ACC112 (cell line): ENCODE results near the gene TGFBR3L.
A peak's percentile ranks its signal among the peaks of the same experiment; 100 is the strongest.
"Not testable (repeated sequence)": the region's sequence is repeated elsewhere in the genome, so short reads cannot be mapped to it uniquely, and the experiment has no call there.

Experiments used
- H2AFZ ChIP-seq: fragments of 200-600 bp; sonication (generic); one replicate; pipeline ENCODE4 v1.6.0; 2017; ENCODE audit warnings: antibody characterized with exemption, low read length; ENCODE audit not compliant: unreplicated experiment
- H3K27ac ChIP-seq: fragments of 200-600 bp; sonication (generic); 2 replicates; pipeline ENCODE4 v1.5.1; 2014; ENCODE audit warnings: low read depth, mild to moderate bottlenecking, antibody characterized with exemption, low read length, moderate library complexity
- H3K27me3 ChIP-seq: fragments of 200-600 bp; sonication (generic); 2 replicates; pipeline ENCODE4 v1.6.1; 2014; ENCODE audit warnings: mild to moderate bottlenecking, antibody characterized with exemption, low read length, moderate library complexity, mixed read lengths; ENCODE audit not compliant: insufficient read depth
- H3K36me3 ChIP-seq: fragments of 200-600 bp; sonication (generic); 2 replicates; pipeline ENCODE4 v1.6.1; 2016; ENCODE audit warnings: mild to moderate bottlenecking, antibody characterized with exemption, low read length, moderate library complexity, mixed read lengths; ENCODE audit not compliant: insufficient read depth
- H3K4me1 ChIP-seq: fragments of 200-600 bp; sonication (generic); one replicate; pipeline ENCODE4 v1.6.1; 2016; ENCODE audit warnings: low read length, mixed read lengths; ENCODE audit not compliant: insufficient read depth, unreplicated experiment, control insufficient read depth
- H3K4me3 ChIP-seq: fragments of 200-600 bp; sonication (generic); 2 replicates; pipeline ENCODE4 v1.5.1; 2014; ENCODE audit warnings: mild to moderate bottlenecking, low read depth, low read length
- H3K79me2 ChIP-seq: fragments of 200-600 bp; sonication (generic); one replicate; pipeline ENCODE4 v1.6.0; 2016; ENCODE audit warnings: low read length; ENCODE audit not compliant: control insufficient read depth, unreplicated experiment, insufficient read depth

Gene TGFBR3L

DNA sequence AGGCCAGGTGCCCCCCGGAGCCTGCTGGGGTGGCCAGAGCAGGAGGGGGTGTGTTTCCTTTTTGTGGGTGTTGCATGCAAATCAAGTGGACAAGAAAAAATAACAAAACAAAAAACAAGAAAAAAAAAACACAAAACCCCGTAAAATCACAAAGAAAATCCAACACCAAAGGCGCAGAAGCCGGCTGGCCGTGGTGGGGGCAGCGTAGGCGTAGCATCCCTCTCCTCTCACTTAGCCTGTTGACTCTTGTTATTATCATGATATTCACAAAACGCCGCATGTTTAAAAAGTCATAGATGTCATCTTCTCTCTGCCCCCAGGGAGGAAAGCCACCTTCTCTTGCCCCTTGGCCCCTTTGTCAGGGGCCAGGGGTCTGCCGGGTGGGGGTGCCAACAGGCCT is 978 bp upstream of the TGFBR3L start:
- Histone ChIP-seq H3K27me3 (no peaks in the 10 kb centered on the region), H3K27ac (no peak overlapping the region), H3K4me1 (no peaks in the 10 kb centered on the region), H2AFZ (no peak overlapping the region), H3K4me3 (no peak overlapping the region), H3K36me3 (no peaks in the 10 kb centered on the region), H3K79me2 (no peaks in the 10 kb centered on the region)

DNA sequence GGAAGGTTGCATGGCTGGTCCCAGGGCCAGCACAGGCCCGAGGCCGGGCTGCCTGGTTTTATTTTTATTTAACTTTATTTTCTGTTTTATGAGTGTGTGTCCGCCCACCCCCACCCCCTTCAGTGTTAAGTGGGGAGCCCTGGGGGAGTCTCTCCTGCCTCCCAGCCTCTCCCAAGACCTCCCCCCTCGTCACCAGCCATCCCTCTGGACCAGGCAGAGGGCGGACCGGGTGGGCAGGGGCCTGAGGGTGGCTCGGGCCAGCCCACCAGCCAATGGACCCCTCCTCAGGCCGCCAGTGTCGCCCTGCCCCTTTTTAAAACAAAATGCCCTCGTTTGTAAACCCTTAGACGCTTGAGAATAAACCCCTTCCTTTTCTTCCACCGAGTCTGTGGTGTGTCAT is 531 bp upstream of the TGFBR3L start:
- Histone ChIP-seq H3K27me3 (no peaks in the 10 kb centered on the region), H2AFZ (no peak overlapping the region), H3K36me3 (no peaks in the 10 kb centered on the region), H3K4me1 (no peaks in the 10 kb centered on the region), H3K79me2 (no peaks in the 10 kb centered on the region), H3K4me3 (no peak overlapping the region), H3K27ac (no peak overlapping the region)

DNA sequence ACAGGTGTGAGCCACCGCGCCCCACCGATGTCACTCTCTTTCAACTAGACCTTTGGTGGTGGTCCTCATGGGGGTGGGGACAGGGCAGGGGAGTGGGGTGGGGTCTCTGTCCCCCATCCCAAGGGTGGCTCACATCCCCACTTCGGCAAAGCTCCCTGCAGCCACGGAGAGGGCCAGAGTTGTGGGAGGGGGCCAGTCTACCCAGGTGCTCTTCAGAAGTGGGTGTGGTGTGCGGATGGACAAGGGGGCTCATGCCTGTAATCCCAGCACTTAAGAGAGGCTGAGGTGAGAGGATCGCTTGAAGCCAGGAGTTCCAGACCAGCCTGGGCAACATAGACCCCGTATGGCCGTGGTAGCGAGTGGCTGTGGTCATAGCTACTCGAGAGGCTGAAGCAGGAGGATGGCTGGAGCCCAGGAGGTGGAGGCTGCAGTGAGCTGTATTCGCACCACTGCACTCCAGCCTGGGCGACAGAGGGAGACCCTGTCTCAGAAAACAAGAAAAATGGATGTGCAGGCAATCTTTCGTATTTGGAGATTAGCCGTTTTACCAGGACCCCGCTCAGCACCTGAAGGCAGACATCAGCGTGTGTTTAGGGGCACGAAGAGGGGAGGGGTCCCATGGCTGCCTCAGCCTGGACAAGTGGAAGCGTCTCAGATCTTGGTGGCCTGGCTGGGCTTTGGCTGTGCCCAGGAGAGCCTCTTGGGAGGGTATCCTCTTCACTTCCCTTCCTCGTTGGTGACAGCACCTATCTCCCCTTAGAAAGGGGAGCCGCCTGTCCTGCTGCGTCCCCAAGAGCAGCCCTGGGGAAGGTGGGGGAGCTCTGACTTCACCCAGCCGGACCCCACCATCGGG is 846 bp downstream of the TGFBR3L start:
- Histone ChIP-seq H3K27me3 (no peaks in the 10 kb centered on the region), H3K79me2 (no peaks in the 10 kb centered on the region), H3K36me3 (no peaks in the 10 kb centered on the region), H3K4me3 (peak overlapping the region; percentile 80), H3K27ac (no peak overlapping the region), H2AFZ (no peak overlapping the region), H3K4me1 (peaks cover 4% of the 10 kb centered on the region)

DNA sequence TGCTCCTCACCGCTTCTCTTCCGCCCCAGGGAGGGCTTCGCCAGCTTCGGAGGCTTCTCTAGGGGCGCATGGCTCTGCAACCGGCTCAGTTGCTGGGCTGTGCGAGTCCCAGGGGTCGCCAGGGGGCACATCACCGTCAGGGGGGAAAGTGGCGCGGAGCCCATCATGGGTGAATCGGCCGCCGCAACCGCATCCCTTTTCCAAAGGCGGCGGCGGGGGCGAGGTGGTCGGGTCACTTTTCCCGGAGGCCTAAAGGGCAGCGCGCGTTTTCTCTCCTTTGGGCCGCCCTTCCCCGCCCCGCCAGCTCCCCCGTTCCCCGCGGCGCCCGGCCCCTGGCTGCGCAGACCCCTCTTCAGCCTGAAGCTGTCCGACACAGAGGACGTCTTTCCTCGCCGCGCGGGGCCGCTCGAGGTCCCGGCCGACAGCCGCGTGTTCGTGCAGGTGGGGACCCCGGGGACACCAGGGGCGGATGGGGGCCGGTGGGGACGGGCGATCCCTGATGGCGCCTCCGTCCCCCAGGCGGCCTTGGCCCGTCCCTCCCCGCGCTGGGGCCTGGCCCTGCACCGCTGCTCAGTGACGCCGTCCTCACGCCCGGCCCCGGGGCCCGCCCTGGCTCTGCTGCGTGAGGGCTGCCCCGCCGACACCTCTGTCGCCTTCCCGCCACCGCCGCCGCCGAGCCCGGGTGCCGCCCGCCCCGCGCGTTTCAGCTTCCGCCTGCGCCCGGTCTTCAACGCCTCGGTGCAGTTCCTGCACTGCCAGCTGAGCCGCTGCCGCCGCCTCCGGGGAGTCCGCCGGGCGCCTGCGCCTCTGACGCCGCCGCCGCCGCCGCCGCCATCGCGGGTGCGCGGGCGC is 1.7 kb downstream of the TGFBR3L start:
- no peaks in the 10 kb centered on the region for H3K36me3 ChIP-seq
- H3K27ac ChIP-seq, result no peak overlapping the region
- H3K4me1 ChIP-seq, result peaks cover 4% of the 10 kb centered on the region
- no peak overlapping the region for H2AFZ ChIP-seq
- no peaks in the 10 kb centered on the region for H3K27me3 ChIP-seq
- peaks cover under 1% of the 10 kb centered on the region for H3K79me2 ChIP-seq
- H3K4me3 ChIP-seq, result peak overlapping the region; percentile 80

DNA sequence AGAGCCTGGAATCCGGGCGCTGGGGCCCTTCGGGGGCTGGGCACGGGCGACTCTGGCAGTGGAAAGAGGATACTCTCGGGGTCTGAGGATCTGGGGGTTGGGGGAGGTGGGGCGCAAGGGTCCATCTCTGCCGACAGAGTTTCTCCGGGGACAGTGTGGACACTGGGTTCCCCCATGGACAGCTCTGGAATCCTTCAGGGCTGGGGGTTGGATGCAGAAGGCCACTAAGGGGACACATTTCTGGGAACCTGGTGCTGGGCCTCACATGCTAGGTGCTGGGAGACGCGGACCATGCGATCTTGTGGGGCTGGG is 2.3 kb downstream of the TGFBR3L start:
- Histone ChIP-seq H2AFZ (no peak overlapping the region), H3K27ac (no peak overlapping the region)

DNA sequence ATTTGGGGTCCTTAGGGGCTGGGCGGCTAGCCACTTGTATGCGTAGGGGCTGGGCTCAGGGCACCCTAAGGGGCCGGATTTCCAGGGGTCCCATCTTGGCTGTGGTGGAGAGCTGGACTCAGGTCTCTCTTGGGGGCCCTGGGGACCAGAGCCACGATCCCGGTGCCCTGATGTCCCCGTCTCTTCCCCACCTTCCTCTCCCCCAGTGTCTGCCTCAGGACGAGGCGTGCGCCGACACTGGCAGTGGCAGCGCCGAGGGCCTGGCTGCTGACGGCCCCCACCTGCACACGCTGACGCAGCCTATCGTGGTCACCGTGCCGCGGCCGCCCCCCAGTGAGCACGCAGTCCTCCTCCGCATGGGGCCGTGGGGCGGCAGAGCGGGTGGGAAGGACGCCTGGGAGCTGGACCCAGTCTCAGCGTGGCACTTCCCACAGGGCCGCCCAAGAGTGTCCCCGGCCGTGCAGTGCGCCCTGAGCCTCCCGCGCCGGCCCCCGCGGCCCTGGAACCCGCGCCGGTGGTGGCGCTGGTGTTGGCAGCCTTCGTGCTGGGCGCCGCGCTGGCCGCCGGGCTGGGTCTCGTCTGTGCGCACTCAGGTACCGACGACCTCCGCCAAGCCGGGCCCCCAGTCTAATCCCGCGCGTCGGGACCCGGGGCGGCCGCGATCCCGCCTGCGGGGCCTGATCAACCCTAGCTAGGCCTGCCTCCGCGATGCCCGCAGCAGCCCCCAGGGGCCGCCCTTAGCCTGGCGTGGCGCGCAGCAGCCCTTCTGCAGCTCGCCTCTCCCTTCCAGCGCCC is 2.8 kb downstream of the TGFBR3L start:
- Histone ChIP-seq H3K27me3 (no peaks in the 10 kb centered on the region), H3K4me1 (peaks cover 14% of the 10 kb centered on the region), H3K79me2 (peaks cover 6% of the 10 kb centered on the region), H3K36me3 (no peaks in the 10 kb centered on the region), H3K4me3 (peak overlapping the region; percentile 80), H3K27ac (no peak overlapping the region), H2AFZ (no peak overlapping the region)

More for the DNA sequence above, 2.3 kb downstream of the TGFBR3L start:
- Histone ChIP-seq H3K4me3 (peak overlapping the region; percentile 80), H3K27me3 (no peaks in the 10 kb centered on the region), H3K4me1 (peaks cover 10% of the 10 kb centered on the region), H3K79me2 (peaks cover 6% of the 10 kb centered on the region), H3K36me3 (no peaks in the 10 kb centered on the region)

DNA sequence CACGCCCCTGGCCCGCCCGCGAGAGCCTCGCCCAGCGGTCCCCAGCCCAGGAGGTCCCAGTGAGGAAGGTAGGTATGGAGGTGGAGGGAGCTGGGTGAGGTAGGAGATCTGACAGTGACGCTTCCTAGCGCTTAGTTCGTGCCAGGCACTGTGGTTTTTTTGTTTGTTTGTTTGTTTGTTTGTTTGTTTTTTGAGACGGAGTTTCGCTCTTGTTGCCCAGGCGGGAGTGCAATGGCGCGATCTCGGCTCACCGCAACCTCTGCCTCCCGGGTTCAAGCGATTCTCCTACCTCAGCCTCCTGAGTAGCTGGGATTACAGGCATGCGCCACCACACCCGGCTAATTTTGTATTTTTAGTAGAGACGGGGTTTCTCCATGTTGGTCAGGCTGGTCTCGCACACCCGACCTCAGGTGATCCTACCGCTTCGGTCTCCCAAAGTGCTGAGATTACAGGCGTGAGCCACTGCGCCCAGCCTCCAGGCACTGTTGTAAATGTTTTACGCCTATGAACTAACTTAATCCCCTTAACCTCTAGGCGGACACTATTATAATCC is 3.5 kb downstream of the TGFBR3L start:
- H3K79me2 ChIP-seq, H3K36me3 ChIP-seq, H2AFZ ChIP-seq, H3K27me3 ChIP-seq, H3K27ac ChIP-seq: not testable (repeated sequence)
- Histone ChIP-seq H3K4me1 (peaks cover 14% of the 10 kb centered on the region), H3K4me3 (peak overlapping the region; percentile 80)

DNA sequence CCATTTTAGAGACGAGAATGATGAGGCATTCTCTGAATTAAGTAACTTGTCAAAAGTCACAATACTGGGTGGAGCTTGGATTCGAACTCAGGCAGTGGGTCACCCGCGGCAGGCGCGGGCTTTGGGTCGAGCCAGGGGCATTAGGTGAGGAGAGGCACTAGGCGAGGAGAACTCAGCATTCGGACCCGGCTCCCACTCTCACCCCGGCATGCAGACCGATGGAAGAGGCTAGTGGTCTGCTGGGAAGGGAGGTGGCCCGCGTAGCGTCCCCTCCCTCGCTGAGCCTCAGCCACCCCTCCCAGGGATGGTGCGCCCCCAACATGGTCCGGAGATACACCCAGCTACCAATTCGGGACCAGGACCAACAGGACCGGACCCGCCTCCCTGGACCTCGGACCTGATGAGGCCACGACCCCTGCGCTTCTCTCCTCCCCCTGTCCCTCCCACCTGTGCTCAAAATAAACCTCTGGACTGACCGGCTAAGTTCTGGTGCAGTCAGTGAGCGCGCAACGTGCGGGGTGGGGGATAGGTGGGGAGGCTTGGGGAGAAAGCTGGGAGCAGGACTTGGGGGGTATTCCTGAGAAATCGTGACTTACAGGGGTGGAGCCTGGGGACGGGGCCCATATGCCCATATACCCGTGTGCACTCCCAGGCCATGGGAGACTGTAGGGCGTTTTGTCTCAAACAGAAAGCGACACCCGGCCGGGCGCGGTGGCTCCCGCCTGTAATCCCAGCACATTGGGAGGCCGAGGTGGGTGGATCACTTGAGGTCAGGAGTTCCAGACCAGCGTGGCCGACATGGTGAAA is 4.2 kb downstream of the TGFBR3L start:
- no peak overlapping the region for H3K27ac ChIP-seq
- H3K79me2 ChIP-seq, result peaks cover 9% of the 10 kb centered on the region
- H3K27me3 ChIP-seq, result no peaks in the 10 kb centered on the region
- H2AFZ ChIP-seq, result no peak overlapping the region
- H3K36me3 ChIP-seq, result no peaks in the 10 kb centered on the region
- H3K4me3 ChIP-seq, result no peak overlapping the region; the same call in 1 of the 2 replicates
- peaks cover 14% of the 10 kb centered on the region for H3K4me1 ChIP-seq

DNA sequence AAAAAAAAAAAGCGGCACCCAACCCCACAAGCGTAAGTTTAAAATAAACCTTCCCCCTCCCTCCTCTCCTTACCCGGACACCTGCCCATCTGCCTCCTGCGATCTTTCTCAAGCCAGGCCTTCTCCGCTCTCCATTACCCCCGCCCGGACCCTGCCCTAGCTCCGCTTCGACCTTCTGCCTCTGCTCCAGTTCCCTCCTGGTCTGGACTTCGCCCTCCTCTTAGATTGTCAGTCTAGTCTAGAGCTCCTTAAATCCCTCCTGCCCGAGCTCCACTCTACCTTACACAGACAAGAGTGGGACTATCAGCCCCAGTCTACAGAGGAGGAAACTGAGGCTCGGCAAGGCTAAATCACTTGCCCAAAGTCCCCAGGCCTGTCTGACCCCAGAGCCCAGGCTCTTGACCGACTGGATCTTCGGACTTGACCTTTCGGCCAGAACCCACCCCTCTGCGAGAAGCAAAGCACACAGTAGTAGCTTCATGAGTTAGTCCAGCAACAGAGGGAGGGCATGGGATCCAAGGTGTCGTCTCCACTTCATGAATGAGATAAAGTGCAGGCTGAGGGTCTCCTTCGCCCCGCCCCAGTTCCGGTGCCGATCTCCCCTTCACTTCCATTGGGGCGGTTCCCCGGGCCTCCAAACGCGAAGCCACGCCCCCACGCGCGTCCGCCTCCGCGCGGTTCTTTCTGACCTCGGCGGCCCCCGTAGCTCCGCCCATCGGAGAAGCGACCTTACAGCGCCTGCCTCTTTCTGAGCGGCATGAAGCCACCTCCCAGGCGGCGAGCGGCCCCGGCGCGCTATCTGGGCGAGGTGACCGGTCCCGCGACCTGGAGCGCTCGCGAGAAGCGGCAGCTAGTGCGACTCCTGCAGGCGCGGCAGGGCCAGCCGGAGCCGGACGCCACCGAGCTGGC is 5.2 kb downstream of the TGFBR3L start, which contains the start of gene SNAPC2:
Gene SNAPC2, plus strand, starts transcription at position 729 of the 909 bp plus-strand sequence. Its CDS starts 29 bp downstream, at position 758.
- Histone ChIP-seq H2AFZ (peak within 1 kb of the TSS; percentile 38), H3K36me3 (no peaks in the 10 kb centered on the region), H3K4me1 (peaks cover 14% of the 10 kb centered on the region), H3K79me2 (peaks cover 9% of the 10 kb centered on the region), H3K4me3 (peak within 1 kb of the TSS; percentile 95), H3K27ac (peak within 1 kb of the TSS; percentile 85), H3K27me3 (no peaks in the 10 kb centered on the region)
